Skin of body (tissue), 3 donors: ENCODE data around the gene ZNF563. TPM values are rescaled to one million over a fixed set of nuclear protein-coding genes. Genes with fewer than 3 reads are reported as not detected.

ENCODE experiments used
- DNase-seq: peaks from one replicate; lab custom pipeline; 2025; lab: John Stamatoyannopoulos, UW
- small RNA-seq: library from RNA; depleted of rRNA; stranded (forward); fragments of <200 nt; gene quantifications from one replicate; pipeline ENCODE3, GENCODE V24; 2014; ENCODE audit warnings: low replicate concordance
- total RNA-seq: library from RNA; depleted of rRNA; stranded (reverse); fragments of >200 nt; gene quantifications from one replicate; pipeline ENCODE4 v1.2.3, GENCODE V29; 2014

ZNF563 gene
- total RNA-seq, 1 donor from 2014 or later: 3.9 TPM

- DNase-seq: peak; percentile 98
Measured at GRCh38 chr19:12294249-12295158, 38.9 kb downstream of the ZNF563 start, which contains the start of gene ZNF44. TSS of gene ZNF44 (minus strand) at chr19:12294883. CDS start at chr19:12294694, 189 bp downstream.

- DNase-seq: no peak
Measured at GRCh38 chr19:12293777-12294248, 39.6 kb downstream of the ZNF563 start.

GRCh38 chr19:12289790-12290065, 43.7 kb downstream of the ZNF563 start:
- DNase-seq: no peak

- no peak for DNase-seq
Measured at GRCh38 chr19:12287958-12288500, 45.4 kb downstream of the ZNF563 start.

- no peak for DNase-seq
Measured at GRCh38 chr19:12284631-12285030, 48.8 kb downstream of the ZNF563 start.

GRCh38 chr19:12284226-12284625, 49.2 kb downstream of the ZNF563 start:
- DNase-seq: no peak

GRCh38 chr19:12278713-12279112, 54.7 kb downstream of the ZNF563 start:
- DNase-seq: no peak

GRCh38 chr19:12272980-12273901, 60.2 kb downstream of the ZNF563 start:
- no peak for DNase-seq

GRCh38 chr19:12272386-12272785, 61.0 kb downstream of the ZNF563 start:
- no peak for DNase-seq

GRCh38 chr19:12270854-12271253, 62.6 kb downstream of the ZNF563 start:
- DNase-seq: no peak

Small RNA genes lying within 50 kb of the gene (small RNA-seq; reads per million reads assigned to genes)
- not detected for gene RPS29P23

Other genes starting within 250 kb of the ZNF563 start
- gene ZNF20, start 193.3 kb downstream of the ZNF563 start, total RNA-seq: 6.2 TPM
- gene ZNF625, start 176.9 kb downstream of the ZNF563 start, total RNA-seq: 14.9 TPM
- gene ZNF136, start 170.5 kb downstream of the ZNF563 start, total RNA-seq: 19.4 TPM
- gene ZNF44, start 38.8 kb downstream of the ZNF563 start, total RNA-seq: 18.2 TPM
- gene ZNF442, start 32.0 kb upstream of the ZNF563 start, total RNA-seq: 10.2 TPM
- gene ZNF799, start 67.6 kb upstream of the ZNF563 start, total RNA-seq: 6.6 TPM
- gene ZNF443, start 107.4 kb upstream of the ZNF563 start, total RNA-seq: 7.5 TPM
- 10.3 TPM for gene ZNF709, start 151.2 kb upstream of the ZNF563 start, total RNA-seq
- gene ZNF564, start 217.8 kb upstream of the ZNF563 start, total RNA-seq: 21.3 TPM